ELR (cell line): ENCODE results near the gene PALS2.
A peak's percentile ranks its signal among the peaks of the same experiment; 100 is the strongest.

ENCODE experiments used
- DNase-seq: peaks from one replicate; pipeline ENCODE4 v3.0.0-alpha.2; 2015; ENCODE audit warnings: low read depth

PALS2 gene, protein sequence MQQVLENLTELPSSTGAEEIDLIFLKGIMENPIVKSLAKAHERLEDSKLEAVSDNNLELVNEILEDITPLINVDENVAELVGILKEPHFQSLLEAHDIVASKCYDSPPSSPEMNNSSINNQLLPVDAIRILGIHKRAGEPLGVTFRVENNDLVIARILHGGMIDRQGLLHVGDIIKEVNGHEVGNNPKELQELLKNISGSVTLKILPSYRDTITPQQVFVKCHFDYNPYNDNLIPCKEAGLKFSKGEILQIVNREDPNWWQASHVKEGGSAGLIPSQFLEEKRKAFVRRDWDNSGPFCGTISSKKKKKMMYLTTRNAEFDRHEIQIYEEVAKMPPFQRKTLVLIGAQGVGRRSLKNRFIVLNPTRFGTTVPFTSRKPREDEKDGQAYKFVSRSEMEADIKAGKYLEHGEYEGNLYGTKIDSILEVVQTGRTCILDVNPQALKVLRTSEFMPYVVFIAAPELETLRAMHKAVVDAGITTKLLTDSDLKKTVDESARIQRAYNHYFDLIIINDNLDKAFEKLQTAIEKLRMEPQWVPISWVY

DNA sequence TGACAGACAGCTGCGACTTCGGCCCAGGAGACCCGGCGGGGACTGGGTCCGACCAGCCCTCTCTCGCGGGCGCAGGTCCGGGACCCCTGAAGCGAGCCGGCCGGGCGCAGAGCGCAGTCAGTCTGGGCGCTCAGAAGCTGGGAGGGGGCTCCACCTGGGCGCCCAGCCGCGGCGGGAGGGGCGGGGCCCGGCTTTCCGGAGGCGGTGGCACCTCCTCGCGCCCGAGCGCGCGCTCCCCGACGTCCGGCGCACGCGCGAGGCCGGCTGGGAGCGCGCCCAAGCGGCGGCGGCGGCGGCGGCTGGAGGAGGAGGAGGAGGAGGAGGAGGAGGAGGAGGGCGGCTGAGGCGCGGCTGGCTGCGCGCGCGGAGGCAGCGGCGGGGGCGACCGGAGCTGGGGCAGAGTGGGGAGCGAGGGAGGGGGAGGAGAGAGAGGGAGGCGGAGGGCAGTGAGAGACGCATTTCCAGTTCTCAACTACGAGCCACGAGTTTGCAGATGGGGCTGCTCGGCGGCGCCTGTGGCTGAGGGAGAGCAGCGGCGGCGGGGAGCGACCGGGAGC lies at the start of gene PALS2:
TSS of gene PALS2 (plus strand) at position 456 of the 557 bp plus-strand sequence. CDS start 50,216 bp downstream, outside the sequence.
- DNase-seq = peak; percentile 82

DNA sequence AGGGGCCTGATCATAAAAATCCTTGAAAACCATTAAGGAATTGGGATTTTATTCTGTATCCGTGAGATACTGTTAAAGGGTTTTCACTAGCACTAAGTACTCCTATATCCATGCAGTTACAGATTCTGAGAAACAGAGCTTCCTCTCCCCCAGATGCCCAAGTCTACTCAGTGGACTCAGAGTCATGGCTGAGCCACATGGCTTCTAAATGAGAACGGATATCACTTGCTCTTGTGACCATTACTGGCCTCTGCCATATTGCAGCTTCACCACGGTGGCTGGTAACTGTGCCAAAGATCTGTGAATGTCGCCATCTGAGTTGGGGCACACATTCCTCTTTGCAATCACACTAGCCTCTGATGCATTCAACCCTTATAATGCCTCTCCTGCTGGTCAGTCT lies 42.0 kb upstream of the PALS2 start:
- DNase-seq = no peak

DNA sequence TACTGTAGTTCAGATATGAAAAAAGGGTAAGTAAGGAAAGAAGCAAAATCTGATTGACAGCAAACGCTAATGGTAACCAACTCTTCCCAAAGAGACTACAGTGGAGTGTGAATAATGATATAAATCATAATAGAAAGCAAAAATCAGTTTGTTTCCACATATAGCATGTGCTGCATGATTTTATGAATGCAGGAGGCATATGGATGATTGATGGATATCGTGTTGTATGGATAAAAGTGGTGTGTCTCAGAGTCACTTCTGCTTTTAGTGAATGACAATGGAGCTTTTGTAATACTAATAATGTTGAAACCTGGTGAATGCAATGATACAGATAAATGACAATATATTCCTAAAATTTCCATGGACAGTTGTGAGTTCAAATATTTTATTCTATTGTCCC lies 36.6 kb upstream of the PALS2 start:
- DNase-seq = no peak

DNA sequence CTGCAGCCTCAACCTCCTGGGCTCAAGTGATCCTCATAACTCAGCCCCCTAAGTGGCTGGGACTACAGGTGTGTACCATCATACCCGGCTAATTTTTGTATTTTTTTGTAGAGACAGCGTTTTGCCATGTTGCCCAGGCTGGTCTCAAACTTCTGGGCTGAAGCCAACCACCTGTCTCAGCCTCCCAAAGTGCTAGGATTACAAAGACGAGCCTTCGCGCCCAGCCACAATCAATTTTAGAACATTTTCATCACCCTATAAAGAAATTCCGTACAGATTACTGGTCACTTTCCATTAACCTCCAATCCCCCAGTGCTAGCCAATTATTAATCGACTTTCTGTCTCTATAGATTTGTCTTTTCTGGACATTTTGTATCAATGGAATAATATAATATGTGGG lies 32.3 kb upstream of the PALS2 start:
- DNase-seq = no peak

DNA sequence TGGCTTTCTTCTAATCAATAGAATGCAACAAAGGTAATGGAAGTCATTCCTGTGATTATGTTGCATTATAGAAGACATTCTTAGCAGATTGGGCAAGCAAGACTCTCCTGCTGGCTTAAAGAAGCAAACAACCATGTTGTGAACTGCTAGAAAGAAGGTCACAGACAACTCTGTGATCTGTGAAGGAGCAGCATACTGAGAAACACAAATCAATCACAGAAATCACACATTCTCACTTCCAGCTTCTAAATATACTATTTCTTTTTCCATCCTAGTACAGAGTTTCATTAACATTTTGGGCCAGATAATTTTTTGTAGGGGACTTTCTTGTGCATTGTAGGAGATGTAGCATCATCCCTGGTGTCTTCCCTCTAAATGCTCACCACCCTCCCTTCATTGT lies 28.0 kb upstream of the PALS2 start:
- DNase-seq = no peak

DNA sequence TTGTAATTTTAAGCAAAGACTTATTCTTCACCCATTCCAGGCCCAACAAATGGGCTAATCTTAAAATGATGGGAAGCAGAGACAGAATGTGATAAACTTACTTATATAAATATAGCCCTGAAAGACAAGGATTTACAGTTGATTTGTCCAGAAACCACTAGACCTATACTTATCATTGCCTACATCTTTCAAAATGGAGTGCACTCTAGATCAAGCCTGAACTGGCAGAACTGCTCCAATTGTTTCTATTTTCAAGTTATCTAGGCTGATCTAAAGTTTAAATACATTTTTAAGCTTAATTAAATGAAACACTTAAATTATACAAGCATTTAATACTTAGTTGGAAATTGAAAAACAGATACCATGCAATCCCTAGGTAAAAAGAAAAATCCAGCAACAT lies 24.9 kb upstream of the PALS2 start:
- DNase-seq = no peak

DNA sequence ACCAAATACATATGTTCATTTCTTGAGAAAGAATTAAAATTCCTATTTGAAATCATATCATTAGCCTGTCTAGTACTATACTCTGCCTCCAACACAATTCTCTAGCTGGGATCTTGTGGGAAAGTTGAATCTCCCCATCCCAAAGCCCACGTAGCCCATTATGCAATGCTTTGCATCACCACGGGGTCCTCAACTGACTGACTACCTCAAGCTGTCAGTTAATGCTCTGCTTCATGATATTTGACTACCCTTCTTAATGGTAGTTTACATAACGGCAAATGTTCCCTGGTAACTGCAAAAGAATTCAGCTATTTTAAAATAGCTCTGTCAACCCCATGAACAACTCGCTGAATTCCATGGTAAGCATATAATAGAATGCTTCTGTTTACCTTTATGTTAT lies 23.3 kb upstream of the PALS2 start:
- DNase-seq = no peak

DNA sequence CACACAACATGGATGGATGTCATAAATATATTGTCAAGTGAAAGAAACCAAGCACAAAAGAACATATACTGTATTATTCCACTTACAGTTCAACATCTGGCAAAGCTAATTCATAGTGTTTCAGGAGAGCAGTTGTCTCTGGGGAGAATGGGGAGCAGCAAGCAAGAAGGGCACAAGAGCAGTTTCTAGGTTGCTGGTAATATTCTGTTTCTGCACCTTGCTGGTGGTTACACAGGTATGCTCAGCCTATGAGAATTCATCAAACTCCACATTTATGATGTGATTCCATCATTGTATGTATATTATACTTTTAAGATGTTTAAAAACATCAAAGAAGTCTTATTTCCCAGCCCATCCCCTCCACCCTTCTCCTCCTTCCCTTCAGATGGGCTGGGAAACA lies 18.1 kb upstream of the PALS2 start:
- DNase-seq = no peak

DNA sequence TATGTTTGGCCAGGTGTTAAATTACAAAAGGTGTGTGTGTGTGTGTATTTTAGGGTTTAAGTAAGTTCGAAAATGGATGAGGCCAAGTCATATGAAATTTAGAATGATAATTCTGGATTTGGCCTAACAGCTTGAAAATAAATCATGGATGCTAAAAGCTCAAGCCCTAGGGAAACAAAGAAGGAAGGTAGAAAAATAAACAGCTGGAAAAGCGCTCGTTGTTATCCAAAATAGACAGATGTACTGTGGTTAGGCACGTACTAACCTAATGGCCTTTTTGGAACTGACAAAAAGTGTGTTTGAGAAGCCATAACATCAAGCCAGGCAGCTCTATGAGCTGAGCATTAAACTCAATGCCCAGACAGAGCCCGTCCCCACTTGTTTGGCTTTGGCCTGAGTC lies 17.5 kb upstream of the PALS2 start:
- DNase-seq = no peak

DNA sequence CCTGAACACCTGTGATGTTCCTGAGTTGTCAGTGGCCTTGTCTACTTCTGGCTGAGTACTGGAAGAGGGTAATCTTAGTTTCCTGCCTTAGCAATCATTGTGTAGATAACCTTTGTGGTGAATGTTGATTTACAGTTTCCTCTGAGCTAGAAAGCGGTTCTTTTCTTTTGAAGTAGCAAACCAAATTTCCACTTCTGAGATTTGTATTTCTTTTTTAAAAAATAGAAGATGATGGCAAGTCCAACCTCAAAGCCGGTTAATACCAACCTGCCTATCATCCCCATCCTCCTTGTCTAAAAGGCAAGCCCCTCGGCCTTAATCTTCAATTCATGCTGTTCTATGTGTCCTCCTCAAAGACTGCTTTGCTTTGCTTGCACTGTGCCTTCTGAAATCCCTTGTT lies 12.5 kb upstream of the PALS2 start:
- no peak for DNase-seq

DNA sequence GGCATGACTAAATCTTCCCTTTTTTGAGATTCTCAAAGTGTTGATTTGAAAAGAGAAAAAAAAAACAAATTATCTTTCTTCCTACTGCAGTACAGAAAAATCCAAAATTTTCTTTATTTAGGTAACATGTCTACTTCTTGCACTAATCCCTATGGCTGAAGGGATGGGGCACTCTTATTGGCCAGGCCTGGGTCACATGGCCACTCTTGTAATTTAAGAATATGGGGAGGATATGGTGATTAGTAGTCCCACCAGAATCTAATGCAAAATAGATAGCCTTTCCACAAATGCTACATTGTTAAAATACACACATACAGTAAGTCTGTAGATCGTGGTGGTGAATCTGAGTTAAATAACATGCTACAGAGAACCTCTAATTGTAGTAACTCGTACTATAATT lies 7.0 kb upstream of the PALS2 start:
- DNase-seq = no peak

DNA sequence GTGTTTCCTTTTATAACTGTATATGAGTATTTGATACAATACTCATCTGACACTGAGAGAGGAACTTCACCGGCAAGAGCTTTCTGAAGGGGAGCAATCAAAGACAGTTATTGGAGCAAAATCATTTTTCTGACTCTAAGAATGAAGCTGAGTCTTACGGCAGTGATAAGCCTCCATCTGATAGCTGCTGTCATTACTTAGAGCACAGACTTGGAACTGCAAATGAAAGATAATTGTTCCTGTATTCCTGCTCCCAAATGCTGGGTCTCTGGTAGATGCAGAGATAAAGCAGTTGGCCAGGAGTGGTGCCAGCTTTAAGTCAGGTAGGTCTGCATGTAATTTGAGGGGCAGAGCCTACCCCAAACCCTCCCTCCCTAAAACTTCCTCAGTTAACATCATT lies 2.3 kb upstream of the PALS2 start:
- no peak for DNase-seq

DNA sequence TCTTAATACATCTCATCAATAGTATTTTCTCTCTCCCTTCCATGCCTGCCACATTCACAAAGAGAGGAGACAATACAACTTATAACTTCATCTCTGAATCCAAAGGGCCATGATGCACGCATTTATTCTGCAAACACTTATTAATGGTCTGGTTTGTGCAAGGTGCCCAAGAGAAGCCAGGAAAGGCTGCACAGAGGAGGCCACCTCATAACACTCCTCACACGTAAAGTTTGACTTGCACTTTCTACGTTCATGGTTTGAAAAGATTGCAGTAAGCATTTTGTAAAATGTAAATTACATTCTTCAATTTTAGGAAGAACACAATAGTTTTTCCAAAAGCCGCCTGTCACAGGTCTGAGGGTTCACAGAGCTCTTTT lies 1.2 kb upstream of the PALS2 start:
- no peak for DNase-seq

DNA sequence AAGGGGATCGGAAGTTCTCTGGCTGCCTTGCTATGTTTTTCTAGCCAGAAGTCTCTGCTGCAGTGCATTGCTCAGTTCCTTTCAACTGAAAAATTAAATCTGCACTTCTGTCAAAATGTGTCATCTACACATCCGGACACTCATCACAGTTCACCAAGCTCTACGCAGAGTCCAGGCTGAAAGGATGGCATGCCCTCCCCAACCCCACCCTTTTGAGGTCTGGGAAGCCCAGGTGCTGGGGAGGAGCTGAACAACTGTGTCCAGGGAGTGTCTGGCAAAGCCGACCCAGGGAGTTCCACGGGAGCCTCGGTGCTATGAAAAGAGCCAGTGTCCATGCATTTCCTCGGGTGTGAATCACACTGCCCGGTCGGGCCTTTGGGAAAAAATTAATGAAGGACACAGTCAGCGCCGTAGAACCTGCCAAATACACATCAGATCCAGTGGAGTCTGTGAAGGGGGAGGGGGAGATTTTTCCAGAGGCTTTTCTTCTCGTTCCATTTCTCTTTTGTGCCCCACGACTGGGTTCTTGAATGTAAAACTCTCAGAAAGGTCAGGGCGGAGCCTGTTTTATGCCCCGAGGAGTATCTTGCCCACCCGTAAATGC lies 757 bp upstream of the PALS2 start:
- peak; percentile 76 for DNase-seq

DNA sequence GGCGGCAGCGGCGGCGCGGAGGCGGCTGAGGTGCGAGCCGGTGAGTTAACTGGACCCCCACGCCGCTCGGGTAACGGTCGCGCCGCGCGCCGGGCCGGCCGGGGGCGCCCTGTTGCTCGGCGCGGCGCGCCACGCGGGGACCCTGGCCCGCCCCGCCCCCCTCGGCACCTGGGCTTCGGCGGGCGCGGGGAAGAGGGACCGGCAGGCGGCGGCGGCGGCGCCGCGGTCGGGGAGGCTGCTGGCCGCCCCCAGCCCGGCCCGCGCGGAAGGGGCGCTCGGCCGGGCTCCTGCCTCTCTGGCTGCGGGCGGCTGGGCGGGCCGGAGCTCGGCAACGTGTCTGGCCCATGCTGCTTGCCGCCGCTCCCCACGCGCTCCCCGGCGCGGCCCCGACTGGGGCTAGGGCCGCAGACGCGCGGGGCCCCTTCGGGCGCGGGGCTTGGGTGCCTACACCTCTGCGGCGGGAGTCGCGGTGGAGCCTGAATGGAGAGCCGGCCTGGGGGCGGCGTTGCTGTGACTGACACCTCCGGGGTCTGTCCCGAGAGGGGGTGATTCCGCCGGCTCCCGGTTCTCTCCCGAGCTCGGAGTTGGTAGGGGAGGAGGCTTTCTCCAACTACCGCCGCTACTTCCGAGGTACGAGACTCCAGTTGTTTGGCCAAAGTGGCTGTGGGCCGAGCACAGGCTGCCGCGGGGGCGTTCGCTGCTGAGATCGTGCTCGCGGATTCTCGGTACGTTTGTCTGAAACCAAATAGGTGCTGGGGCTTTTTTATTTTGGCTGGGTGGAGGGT lies 494 bp downstream of the PALS2 start:
- DNase-seq = peak; percentile 74

DNA sequence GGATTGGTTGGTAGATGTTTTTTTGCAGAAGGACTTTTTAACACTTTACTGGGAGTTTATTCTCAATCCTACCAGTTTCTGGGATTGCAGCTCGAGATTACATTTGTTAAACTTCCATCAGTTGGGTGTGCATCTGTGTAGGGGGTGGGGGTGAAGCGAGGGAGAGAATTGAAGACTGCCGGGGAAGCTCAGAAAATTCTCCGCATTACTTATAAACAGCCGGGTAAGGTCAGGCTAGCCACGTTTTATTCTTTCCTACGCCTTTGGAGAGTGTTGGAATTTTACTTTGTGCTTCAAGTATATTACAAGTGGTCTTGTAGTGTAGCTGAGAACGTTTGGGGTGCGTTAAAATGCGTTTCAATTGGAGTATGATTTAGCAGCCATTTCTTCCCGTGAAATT lies 1.1 kb downstream of the PALS2 start:
- peak; percentile 47 for DNase-seq

DNA sequence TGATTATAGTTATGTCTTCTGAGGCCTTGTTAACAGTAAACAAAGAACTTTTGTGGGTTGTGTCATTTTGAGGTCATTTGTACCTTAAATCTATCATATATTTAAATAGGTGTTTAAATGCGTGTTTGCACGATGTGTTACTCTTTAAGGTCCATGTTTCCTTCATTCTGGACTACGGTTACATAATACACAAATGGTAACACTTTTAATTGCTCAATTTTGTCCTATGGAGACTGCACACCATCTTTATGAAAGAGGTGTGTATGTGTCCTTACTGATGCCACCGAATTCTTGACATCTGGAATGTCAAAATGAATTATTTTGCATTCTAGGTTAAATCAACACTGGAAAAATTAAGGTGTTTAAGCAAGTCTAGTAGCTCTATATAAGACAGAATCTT lies 1.7 kb downstream of the PALS2 start:
- DNase-seq = no peak

DNA sequence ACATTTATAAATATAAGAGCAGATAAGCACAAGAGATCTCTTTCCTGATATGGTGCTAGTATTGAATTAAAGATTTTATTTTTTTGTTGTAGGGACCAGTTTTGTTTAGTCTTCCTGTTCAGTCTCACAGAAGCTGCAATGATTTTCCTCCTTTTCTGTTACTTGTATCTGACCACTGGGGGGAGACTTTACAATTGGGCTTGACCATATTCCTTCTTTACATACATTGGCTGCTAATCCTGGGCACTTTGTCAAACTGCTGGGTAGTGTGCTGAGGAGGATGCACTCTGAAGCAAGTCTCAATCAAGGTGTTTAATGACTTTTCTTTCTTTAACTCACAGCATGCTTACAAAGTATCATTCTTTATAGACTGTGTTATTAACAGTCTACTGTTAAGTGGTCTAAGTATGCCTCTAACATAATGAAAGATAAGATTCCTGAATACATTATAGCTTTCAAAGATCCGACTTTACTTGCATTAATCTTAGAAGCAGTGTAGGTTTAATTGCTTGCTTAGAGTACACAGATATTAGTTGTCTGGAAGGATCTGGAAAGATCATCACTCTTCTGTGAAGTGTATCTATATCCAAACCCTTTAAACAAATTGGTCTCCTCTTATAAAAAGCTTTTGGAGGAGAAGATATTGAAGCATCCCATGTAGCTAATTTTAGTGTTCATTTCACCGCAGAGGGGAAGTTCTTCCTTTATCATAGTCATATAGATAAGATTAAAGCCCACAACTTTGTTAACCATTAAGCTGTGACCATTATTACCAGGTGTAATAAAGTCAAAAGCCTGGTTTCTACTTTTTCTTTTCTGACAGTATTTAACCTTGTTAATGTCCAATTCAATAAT lies 3.1 kb downstream of the PALS2 start:
- DNase-seq = peak; percentile 83

DNA sequence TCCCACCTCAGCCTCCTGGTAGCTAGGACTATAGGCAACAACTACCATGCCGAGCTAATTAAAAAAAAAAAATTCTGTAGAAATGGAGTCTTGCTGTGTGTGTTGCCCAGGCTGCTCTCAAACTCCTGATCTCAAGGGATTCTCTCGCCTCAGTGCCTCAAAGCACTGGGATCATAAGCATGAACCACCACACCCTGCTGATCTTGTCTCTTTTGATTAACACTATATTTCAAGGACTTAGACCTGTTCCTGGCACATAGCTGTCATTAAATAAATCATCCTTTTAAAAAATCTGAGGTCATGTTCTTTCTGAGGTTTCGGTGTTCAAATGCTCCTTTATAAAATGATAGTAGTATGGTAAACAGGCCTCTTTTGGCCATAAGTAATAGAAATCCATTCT lies 4.8 kb downstream of the PALS2 start:
- DNase-seq = no peak

DNA sequence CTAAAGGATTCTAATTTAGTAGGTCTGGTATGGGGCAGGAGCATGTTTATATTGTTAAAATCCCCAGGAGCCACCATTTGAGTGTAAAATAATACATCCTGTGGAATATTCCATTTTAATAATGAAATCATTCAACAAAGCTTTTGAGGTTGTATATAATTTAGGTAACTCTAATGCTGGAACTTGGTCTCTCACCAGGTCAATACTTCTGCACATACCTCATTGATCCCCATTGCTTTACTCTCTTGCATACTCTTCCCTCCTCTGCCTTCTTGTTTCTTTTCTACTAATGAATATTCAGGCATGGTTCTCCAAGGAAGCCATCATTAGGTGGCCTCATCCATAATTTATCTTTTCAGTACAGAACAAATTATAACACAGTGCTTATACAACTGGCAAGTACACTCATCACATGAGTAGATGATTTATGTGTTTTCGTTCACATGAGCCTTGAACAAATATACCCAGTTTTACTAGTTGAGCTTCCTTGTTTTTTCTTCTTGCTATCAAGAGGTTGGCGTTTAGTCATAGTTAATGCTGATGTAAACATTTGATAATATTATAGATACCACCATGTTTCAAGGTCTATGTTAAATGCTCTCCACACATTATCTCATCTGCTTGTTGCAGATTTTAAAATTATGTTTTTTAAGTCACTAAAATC lies 7.2 kb downstream of the PALS2 start:
- peak; percentile 15 for DNase-seq

DNA sequence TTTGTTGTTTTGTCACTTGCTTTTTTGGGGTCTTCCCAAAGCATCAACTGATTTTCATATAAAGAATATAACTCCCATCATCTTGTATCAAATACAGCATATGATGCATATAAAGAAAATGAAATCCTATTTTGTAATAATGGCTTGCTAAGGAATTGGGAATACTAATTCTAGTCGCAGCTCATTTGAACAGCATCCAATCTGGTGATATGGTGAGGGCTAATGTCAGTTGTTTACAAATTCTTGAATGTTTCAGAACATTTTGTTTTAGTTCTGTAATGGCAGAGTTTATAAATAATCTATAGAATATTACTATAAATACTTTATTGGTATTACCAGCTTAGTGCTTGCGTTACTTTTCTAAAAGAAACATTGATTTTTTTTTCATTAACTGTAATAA lies 8.9 kb downstream of the PALS2 start:
- no peak for DNase-seq
